CD4-positive, alpha-beta T cell treated with Interleukin-2 at 100 ng/mL for 4 hours (primary cell): ENCODE data around the gene MEPE.
"Not testable (repeated sequence)": the region's sequence is repeated elsewhere in the genome, so short reads cannot be mapped to it uniquely, and the experiment has no call there.

ENCODE experiments used
- DNase-seq: peaks from one replicate; pipeline ENCODE4 v3.0.0-alpha.2; 2020; ENCODE audit warnings: low spot score

The MEPE gene

GRCh38 chr4:87884976-87885549, 52.3 kb downstream of the MEPE start:
- no peak for DNase-seq

- DNase-seq, result no peak
Measured at GRCh38 chr4:87886083-87886482, 53.3 kb downstream of the MEPE start.

- not testable (repeated sequence) for DNase-seq
Measured at GRCh38 chr4:87890753-87891152, 58.0 kb downstream of the MEPE start.

- no peak for DNase-seq
Measured at GRCh38 chr4:87895964-87896621, 63.3 kb downstream of the MEPE start.
